Measurements from ENCODE around the gene SLITRK5.

SLITRK5 gene

GRCh38 chr13:87698268-87698667, 27.1 kb downstream of the SLITRK5 start:
- no peak for DNase-seq

GRCh38 chr13:87709947-87710346, 38.8 kb downstream of the SLITRK5 start:
- no peak for DNase-seq

- DNase-seq = no peak
These were observed 40.8 kb downstream of the SLITRK5 start for GRCh38 chr13:87712012-87712411.
